ENCODE data around the gene LY86.

Gene LY86

GRCh38 chr6:6570929-6571671 lies 17.4 kb upstream of the LY86 start:
- no peak for DNase-seq (ENCODE audit: low spot score)

GRCh38 chr6:6575143-6575542 lies 13.4 kb upstream of the LY86 start:
- no peak for DNase-seq (ENCODE audit: low spot score)

GRCh38 chr6:6577735-6578134 lies 10.8 kb upstream of the LY86 start:
- no peak for DNase-seq (ENCODE audit: low spot score)

DNA sequence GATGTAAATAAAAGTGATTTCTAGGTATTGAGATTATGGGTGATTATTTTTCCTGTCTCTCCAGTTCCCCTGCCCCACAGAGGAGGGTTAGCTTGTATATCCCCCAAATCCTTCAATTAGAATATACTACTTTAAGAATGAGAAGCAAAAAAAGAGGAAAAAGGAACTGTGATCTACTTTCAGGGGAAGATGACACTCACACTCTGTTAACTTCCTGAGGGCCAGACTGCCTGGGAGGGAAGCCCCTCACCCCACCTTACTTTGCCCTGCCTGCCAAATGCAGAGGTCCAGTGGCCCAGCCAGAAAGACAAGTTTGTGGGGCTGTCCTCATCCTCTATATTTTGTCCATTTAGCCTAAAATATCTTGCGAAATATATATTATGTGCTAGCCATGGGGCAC lies 9.2 kb upstream of the LY86 start:
- no peak for DNase-seq (ENCODE audit: low spot score)

- DNase-seq (ENCODE audit: low spot score), result no peak
Observed at GRCh38 chr6:6580225-6580856, 8.2 kb upstream of the LY86 start.

DNA sequence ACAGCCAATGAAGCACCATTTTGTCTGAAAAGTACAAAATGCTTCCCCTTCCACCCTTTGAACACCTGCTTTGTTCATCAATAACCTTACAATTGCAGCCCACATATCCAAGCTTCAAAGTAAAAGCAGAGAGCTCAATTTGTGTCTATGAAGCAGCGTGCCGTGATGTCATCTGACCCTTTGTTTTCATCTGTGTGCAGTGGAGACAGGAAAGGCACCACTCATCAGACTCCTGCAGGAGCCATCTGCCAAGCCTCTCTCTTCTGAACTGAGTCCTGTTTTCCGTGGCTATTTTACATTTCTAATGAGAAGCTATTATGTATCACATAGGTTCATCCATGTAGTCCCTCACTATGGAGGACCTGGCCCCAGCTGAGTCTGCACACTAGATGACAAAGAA lies 7.5 kb upstream of the LY86 start:
- no peak for DNase-seq (ENCODE audit: low spot score)

- DNase-seq (ENCODE audit: low spot score), result no peak
Observed at GRCh38 chr6:6582131-6582530, 6.4 kb upstream of the LY86 start.

GRCh38 chr6:6583836-6584235 lies 4.7 kb upstream of the LY86 start:
- no peak for DNase-seq (ENCODE audit: low spot score)

DNA sequence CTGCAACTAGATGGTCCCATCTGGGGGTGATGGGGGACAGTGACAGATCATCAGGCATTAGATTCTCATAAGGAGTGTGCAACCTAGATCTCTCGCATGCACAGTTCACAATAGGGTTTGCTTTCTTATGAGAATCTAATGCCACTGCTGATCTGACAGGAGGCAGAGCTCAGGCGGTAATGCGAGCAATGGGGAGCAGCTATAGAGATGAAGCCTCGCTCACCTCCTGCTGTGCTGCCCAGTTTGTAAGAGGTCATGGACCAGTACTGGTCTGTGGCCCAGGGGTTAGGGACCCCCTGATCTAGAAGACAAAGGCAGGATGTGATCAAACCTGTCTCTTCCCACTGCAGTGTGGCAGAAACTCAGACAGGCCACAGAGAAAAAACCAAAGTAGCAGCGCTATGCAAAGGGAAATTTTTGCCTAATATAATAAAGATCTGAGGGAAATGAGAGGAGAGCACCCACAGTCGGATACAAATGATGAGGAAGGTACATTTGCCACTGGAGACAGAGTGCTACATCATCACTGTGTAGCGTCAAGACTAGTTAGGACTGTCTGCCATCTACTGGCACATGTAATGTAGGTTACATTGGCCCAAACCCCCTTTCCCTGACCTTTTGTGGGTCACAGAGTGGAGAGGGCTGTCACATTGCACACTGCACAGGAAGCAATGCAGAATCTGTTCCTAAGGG lies 4.1 kb upstream of the LY86 start:
- no peak for DNase-seq (ENCODE audit: low spot score)

GRCh38 chr6:6585003-6585311 lies 3.6 kb upstream of the LY86 start:
- no peak for DNase-seq (ENCODE audit: low spot score)

DNA sequence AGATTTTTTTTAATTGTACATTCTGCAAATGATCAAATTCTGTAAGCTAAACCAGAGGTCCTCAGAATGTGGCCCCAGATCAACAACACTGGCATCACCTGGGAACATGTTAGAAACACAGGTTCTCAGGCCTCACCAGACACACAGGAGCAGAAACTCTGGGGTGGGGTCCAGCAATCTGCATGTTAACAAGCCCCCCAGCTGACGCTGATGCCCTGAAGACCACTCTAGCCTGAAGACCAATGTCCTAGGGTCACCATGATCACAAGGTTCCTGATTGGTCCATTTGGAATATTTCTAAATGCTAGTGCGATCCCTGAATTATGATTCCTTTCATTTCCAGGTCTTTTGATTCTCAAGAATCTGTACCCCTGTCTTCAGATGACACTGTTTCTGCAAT lies 2.4 kb upstream of the LY86 start:
- no peak for DNase-seq (ENCODE audit: low spot score)

GRCh38 chr6:6586671-6587526 lies 1.6 kb upstream of the LY86 start:
- no peak for DNase-seq (ENCODE audit: low spot score)

GRCh38 chr6:6587696-6588063 lies 840 bp upstream of the LY86 start:
- DNase-seq (ENCODE audit: low spot score), result no peak

DNA sequence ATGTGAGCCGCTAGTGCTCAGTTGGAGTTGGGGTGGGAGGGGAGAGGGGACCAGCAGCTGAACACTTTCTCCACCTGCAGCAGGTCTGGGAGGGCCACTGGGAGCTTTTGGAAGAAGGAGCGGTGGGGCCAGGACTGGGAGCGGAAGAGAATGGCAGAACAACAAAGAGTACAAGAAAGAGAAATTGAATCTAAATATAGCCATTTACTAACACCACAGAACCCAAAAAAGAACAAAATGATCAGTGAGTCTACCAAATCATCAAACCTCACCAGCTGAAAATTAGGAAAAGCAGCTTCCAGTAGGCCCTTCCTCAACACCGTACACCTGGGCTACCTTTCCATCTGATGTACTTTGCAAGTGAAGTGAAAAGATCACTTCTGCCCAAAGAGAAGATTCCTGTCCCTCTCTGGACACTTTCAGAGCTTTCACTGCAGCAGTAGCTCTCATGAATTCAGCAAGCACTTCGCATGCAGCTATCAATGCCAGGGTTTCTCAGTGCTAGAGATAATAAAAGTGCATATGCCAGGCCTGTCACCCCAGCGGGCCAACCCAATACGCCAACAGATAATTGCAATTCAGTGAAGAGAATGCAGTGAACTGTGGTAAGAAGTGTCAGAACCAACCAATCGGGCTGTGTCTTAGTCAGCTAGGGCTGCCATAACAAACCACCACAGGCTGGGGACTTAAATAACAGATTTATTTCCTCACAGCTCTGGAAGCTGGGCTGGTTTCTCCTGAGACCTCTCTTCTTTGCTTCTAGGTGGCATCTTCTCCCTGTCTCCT lies 597 bp downstream of the LY86 start:
- no peak for DNase-seq (ENCODE audit: low spot score)

DNA sequence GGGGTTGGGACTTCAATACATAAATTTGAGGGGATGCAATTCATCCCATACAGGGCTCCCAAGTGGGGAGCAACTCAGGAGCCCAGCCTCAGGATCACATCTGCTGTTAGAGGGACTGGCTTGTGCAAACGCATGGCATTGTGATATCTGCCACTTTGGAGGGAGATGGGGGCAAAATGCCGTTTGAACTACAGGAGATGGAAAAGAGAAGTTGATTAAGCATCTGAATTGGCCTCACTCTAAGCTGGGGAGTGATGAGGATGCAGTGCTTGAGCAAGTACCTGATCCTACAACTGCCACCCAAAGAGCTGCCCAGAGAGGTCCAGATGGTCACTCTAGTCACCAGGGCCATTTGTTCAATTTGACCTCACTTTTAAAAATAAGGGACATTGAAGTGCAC lies 2.0 kb downstream of the LY86 start:
- no peak for DNase-seq (ENCODE audit: low spot score)

DNA sequence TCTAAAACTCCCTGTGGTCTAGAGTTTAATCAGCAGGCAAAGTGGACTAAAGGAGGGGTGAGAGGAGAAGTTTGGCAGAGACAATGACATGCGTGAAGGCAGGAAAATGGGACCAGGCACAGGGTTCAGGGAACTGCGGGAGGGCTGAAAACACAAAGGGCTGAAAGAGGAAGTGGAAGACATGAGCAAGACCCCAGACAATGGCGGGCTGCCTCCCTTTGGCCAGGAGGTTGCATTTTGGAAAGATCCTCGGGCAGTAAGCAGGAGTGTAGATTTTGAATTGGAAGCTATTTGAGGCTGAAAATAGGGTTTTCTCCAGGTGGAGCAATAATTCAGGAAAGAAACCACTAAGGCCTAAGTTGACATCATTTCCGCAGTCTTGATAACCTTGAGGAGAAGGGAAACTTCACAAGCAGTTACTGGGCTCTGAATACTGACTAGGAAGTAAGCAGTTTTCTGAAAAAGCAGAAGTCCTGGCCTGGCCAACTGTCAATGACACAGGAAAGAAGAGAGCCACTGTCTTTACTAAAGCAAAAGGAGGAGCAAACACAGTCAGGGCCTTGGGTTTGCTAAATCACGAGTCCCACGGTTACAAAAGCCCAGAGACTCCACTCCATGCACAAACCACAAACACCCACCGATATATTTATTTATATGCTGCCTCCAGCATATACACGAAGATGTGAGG lies 3.4 kb downstream of the LY86 start:
- no peak for DNase-seq (ENCODE audit: low spot score)

DNA sequence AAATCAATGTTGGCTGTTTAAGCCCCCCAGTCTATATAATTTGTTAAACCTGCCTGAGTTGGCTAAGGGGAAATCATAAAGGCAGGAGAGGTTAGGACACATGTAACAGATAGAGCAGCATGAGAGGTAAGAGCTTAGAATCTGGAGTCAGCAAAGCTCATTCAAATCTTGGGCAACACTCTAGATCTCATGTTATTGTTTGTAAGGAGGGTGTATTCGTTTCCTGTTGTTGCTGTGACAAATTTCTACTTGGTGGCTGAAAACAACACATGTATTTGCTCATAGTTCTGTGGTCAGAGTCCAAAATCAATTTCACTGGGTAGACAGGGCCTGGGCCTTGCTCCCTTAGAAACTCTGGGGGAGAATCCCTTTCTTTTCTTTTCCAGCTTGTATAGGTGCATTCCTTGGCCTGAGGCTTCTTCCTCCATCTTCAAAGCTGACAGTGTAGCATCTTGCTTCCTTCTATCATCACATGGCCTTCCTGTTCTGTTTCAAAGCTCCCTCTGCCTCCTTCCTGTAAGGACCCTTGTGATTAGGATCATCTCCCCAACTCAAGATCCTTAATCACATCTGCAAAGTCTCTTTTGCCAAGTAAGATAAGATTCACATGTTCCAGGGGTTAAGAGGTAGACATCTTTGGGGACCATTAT lies 4.4 kb downstream of the LY86 start:
- DNase-seq (ENCODE audit: low spot score), result no peak

DNA sequence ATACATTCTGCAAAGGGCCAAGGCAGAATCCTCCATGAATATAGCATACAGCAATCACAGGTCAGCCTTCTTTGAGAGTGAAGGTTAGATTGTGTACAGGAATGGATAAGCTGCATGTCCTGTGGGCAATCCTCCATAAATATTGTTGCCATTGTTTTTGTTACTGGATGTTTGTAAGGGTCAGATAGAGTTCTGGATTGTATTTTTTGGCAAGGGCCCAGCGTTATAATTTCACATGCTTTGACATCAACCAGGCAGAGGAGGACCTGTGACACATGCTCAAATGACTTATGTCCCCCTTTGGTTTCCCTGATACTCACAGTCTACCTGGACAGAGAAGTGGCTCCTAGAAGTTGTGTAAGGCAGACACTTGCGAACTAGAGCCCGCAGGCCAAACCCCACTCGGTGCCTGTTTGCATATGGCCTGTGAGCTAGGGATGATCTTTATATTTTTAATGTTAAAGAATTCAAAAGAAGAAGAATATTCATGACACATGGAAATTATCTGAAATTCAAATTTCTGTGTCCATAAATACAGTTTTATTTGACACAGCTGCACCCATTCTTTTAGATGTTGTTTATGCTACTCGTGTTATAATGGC lies 5.4 kb downstream of the LY86 start:
- DNase-seq (ENCODE audit: low spot score), result no peak

- no peak for DNase-seq (ENCODE audit: low spot score)
Observed at GRCh38 chr6:6595025-6595424, 6.5 kb downstream of the LY86 start.

GRCh38 chr6:6595952-6596351 lies 7.4 kb downstream of the LY86 start:
- no peak for DNase-seq (ENCODE audit: low spot score)

Measured in AG08395 (cell line).